Neural progenitor cell (in vitro differentiated cells): ENCODE results near the gene TUBB4B.

Experiments
- CTCF ChIP-seq: fragments of 200-600 bp; sonication (generic); IDR thresholded peaks from 2 replicates; pipeline ENCODE4 v1.5.1; 2017; ENCODE audit warnings: antibody characterized with exemption, mild to moderate bottlenecking
- EZH2 ChIP-seq: fragments of 200-600 bp; sonication (generic); IDR thresholded peaks from 2 replicates; pipeline ENCODE4 v1.6.1; 2017; ENCODE audit warnings: antibody characterized with exemption, mild to moderate bottlenecking, moderate library complexity
- EZH2phosphoT487 ChIP-seq: fragments of 200-600 bp; sonication (generic); IDR thresholded peaks from 2 replicates; pipeline ENCODE4 v1.6.1; 2017; ENCODE audit warnings: antibody characterized with exemption

DNA sequence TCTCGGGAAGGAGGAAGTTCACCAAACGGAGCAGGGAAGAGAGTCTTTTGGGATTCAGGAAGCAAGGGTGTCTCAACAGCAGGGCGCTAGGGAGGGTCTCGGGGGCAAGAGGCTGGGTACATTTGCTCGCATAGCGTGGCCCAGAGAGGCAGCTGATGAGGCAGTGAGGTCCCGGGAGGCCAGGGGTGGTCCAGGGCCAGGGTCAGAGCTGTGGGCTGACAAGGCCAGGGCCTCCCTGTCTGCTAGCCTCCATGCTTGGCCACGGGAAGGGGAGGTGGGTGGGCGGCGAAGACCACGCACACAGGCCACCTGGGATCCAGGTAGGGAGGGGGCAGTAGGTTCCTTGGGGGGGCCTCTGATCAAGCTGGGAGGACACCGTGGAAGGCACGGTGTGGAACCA, 29.6 kb upstream of the TUBB4B start:
- TF ChIP-seq CTCF (no peak), EZH2 (no peak), EZH2phosphoT487 (no peak)
